GM06990 (cell line): ENCODE data around the gene LTO1.

Experiments
- DNase-seq: peaks from one replicate; pipeline ENCODE4 v3.0.0-alpha.2; 2011; ENCODE audit not compliant: insufficient read length; ENCODE audit errors: extremely low read depth
- H3K27me3 ChIP-seq: replicated peaks from 2 replicates; pipeline ENCODE4 v1.6.0; 2011; ENCODE audit warnings: low read length; ENCODE audit not compliant: control insufficient read depth, insufficient read depth
- H3K36me3 ChIP-seq: 2 replicates; pipeline ENCODE4 v1.5.1; 2011; ENCODE audit warnings: low read length; ENCODE audit not compliant: control insufficient read depth, insufficient read depth
- H3K4me3 ChIP-seq: replicated peaks from 2 replicates; pipeline ENCODE4 v1.5.1; 2011; ENCODE audit warnings: low read depth, mild to moderate bottlenecking, control low read depth, low read length
- TF ChIP-seq, protein P1 (sequence below): IDR thresholded peaks from 2 replicates; pipeline ENCODE4 v1.5.1; 2011; ENCODE audit warnings: low read length, control low read depth, mild to moderate bottlenecking, inconsistent platforms; ENCODE audit not compliant: insufficient read depth, poor library complexity, severe bottlenecking

Gene LTO1

DNA sequence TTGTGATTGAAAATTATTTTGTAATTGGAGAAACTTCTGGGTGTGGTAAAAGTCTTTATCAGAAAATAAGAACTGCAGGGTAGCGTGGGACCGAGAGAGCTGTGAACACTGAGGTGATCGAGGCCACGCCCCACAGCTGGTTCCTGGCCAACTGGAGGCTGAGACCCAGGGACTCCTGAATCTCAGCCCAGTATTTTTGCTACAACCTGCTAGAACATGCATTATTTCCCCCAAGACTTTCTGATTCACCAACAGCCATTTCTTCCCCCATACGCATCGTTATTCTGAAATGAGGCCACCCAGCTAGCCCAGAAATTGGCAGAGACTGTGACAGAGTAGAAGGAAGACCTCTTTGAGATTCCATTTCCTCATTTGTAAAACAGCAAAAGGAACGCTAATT lies 32.0 kb upstream of the LTO1 start:
- peaks cover 1% of the 10 kb centered on the region; the same call in 1 of the 2 replicates for H3K27me3 ChIP-seq
- peak overlapping the region; percentile 16; the same call in 1 of the 2 replicates for H3K4me3 ChIP-seq
- TF ChIP-seq, protein P1, sequence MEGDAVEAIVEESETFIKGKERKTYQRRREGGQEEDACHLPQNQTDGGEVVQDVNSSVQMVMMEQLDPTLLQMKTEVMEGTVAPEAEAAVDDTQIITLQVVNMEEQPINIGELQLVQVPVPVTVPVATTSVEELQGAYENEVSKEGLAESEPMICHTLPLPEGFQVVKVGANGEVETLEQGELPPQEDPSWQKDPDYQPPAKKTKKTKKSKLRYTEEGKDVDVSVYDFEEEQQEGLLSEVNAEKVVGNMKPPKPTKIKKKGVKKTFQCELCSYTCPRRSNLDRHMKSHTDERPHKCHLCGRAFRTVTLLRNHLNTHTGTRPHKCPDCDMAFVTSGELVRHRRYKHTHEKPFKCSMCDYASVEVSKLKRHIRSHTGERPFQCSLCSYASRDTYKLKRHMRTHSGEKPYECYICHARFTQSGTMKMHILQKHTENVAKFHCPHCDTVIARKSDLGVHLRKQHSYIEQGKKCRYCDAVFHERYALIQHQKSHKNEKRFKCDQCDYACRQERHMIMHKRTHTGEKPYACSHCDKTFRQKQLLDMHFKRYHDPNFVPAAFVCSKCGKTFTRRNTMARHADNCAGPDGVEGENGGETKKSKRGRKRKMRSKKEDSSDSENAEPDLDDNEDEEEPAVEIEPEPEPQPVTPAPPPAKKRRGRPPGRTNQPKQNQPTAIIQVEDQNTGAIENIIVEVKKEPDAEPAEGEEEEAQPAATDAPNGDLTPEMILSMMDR = no peak
- H3K36me3 ChIP-seq = no peaks in the 10 kb centered on the region
- DNase-seq = no peak

DNA sequence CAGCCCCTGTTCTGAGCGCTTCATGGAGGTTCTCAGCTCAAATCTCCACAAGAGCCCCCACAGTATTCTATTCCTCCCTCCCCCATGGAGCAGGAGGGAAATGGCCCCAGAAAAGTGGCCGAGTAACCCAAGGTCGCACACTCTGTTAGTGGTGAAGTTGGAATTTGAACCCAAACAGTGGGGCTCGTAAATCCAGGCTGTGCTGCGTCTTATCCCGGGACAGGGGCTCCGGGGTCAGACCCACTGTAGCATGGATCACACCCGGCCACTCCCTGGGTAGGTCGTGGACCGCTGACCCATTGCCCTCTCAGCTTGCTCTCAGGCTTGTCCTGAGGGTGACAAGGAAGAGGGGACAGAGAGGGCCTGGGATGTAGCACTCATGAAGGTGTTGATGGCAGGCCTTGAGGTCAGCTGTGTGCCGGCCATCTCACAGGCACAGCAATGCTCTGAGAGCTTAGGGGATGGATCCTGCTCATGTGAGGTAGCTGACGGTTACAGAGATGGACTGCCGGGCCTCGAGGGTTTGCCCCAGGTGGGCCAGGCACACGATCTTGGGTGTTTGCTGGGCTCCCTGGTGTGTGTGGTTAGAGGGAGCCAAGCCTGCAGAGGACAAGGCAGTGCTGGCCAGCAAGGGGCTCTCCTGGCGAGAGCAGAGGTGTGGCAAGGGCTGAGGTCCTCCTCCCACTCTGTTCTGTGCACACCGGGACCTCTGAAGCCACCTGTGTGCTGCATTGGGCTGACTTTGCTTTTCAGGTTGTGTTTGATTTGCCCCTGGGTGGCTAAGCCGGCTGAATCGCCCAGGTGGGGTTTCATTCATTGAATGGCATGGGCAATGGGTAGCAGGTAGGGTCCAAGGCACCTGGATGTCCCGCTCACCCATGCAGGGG lies 31.0 kb upstream of the LTO1 start:
- TF ChIP-seq, protein P1 = no peak
- DNase-seq = no peak
- Histone ChIP-seq H3K27me3 (peaks cover 1% of the 10 kb centered on the region; the same call in 1 of the 2 replicates), H3K36me3 (no peaks in the 10 kb centered on the region), H3K4me3 (no peak overlapping the region)

DNA sequence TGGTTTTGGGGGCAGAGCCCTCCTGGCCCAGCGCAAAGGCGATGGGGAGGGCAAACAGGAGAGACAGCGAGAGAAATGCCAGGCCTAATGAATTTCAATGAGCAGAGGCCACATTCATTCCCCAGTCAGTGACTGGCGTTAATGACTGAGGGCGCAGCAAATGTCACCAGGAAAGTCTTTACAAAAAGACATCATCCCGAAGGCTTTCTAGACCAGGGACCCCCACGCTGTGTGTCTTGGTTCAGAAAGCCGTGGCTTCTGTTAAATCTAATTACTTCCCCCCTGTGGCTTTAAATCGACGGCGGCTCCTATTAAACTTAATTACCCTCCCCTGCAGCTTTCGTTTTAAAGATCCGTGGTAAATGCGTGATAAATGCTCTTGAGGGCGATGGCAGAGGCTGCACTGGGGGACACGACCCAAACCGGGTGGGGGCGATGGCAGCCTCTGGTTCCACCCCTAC lies 30.2 kb upstream of the LTO1 start:
- H3K36me3 ChIP-seq = no peaks in the 10 kb centered on the region
- H3K27me3 ChIP-seq = peaks cover 1% of the 10 kb centered on the region; the same call in 1 of the 2 replicates
- DNase-seq = no peak
- TF ChIP-seq, protein P1 = no peak
- no peak overlapping the region for H3K4me3 ChIP-seq

DNA sequence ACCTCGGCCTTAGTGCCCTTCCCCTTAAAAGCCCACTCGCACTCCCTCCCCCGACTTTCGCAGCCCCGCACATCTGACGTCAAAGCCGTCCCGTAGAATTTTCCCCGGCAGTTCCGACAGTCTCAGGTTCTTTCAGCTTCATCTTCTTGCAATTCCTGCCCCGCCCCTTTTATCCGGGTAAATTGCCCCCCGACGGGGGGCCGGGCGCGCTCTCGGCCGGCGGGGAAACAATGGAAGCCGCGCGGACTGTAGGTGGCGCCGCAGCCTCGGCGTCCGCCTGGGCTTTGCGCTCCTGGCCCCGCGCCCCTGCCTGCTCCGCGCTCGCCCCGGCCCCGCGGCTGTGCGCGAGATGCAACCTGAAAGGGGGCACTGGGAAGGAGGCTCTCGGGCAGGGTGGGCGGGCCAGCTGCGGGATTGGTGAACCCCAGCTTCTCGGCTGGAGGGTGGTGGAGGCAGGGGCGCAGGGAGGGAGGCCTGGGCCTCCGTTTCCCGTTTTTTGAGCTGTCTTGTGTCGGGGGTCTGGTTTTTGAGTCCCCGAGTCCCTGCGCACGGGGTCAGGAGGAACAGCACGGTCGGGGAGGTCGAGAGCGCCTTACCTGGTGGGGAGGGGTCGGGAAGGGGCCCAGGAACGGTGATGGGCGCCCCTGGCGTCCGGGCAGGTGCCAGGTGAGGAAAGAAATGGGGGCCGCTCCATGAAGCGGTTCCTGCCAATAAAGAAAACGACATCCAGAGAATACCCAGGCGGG lies 29.5 kb upstream of the LTO1 start:
- TF ChIP-seq, protein P1 = no peak

DNA sequence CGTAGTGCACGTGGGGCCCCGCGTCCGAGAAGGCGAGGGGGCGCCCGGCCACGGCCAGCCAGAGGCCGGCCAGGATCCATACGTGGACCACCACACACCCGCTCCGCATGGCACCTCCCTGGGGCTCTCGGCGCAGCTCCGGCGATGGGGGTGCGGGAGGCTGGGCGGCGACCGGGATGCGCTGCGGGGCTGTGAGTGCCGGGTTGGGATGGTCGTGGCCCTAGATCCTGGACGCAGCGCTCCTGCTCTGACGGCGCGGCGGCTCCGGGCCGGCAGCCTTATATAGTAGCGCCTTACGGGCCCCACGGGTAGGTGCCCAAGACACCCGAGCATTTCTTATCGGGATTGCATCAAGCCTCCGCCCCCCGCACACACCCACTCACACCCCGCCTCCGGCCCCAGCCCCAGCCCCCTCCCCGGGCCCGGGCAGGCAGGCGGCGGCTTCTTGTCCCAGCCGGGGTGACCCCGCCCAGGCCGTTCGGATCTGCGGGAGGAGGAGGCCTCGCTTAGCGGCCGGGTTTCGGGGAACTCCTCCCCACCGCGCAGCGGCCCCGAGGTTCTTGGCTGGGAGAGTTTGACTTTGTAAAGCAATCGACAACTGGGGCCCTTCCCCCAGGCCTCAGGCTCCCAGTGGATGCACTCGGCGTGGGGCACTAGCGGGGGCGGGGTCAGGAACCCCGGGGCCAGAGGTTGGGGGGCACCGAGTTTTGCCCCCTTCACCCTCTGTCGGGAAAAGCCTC lies 28.8 kb upstream of the LTO1 start, which contains the start of gene FGF19:
Gene FGF19, minus strand, starts transcription at position 255 of the 740 bp plus-strand sequence. Its CDS starts 146 bp downstream, at position 109.
- no peak for DNase-seq
- no peak within 1 kb of the TSS for H3K4me3 ChIP-seq
- TF ChIP-seq, protein P1 = no peak
- H3K36me3 ChIP-seq = no peaks in the 10 kb centered on the region
- H3K27me3 ChIP-seq = peaks cover 1% of the 10 kb centered on the region; the same call in 1 of the 2 replicates

More for the DNA sequence above, 29.5 kb upstream of the LTO1 start:
- H3K36me3 ChIP-seq = no peaks in the 10 kb centered on the region
- no peak overlapping the region for H3K4me3 ChIP-seq
- DNase-seq = no peak
- H3K27me3 ChIP-seq = peaks cover 1% of the 10 kb centered on the region; the same call in 1 of the 2 replicates
